A549 (cell line): Measurements from ENCODE around the gene ZNF304. TPM values are rescaled to one million over a fixed set of nuclear protein-coding genes. Genes with fewer than 3 reads are reported as not detected.

Source experiments
- ATAC-seq, 2 experiments: fragments of 200-7000 bp in 1 of 2; fragments of >200 bp in 1 of 2; cut with Nextera tagmentation in 1 of 2; cut with Tn5 transposase in 1 of 2; 3 replicates each; pipeline versions ENCODE4 v1.8.0 to v1.9.1; 2018 to 2020; ENCODE audit warnings: mild to moderate bottlenecking in 1 of 2, moderate library complexity in 1 of 2
- CTCF ChIA-PET: fragments of 300-600 bp; sonication (Branson Sonifier 250); formaldehyde crosslinking; extraction: SDS; loops from one replicate; lab custom pipeline; 2021; ENCODE audit warnings: antibody characterized with exemption, inconsistent platforms; lab: Yijun Ruan, JAX
- POLR2A ChIA-PET: fragments of 350-600 bp; formaldehyde crosslinking; extraction: SDS; loops from one replicate; lab custom pipeline; 2021; ENCODE audit warnings: antibody characterized with exemption, inconsistent platforms; lab: Yijun Ruan, JAX
- DNase-seq, 2 experiments: peaks; one replicate each; pipeline versions ENCODE4 v3.0.0 to v3.0.0-alpha.2; 2011 to 2016; ENCODE audit warnings: low read depth in 1 of 2, low spot score in 1 of 2
- FAIRE-seq: peaks from 2 replicates; lab custom pipeline; 2011; peaks lifted over from hg19 to GRCh38; lab: Jason Lieb, UNC
- H3K27ac ChIP-seq, 2 experiments: fragments of >200 bp; sonication (Bioruptor Twin); formaldehyde crosslinking; 3 replicates each; pipeline ENCODE4 v1.5.1; 2016 to 2017
- H3K4me1 ChIP-seq: fragments of >200 bp; sonication (Bioruptor Twin); formaldehyde crosslinking; 3 replicates; pipeline ENCODE4 v1.6.1; 2016
- H3K4me2 ChIP-seq: fragments of >200 bp; sonication (Bioruptor Twin); formaldehyde crosslinking; 3 replicates; pipeline ENCODE4 v1.6.1; 2016
- H3K4me3 ChIP-seq: fragments of >200 bp; sonication (Bioruptor Twin); formaldehyde crosslinking; 3 replicates; pipeline ENCODE4 v1.5.1; 2016
- H3K9me3 ChIP-seq: fragments of >200 bp; sonication (Bioruptor Twin); formaldehyde crosslinking; 3 replicates; pipeline ENCODE4 v1.6.1; 2016
- CBX2 ChIP-seq: fragments of 200-600 bp; sonication (generic); IDR thresholded peaks from 2 replicates; pipeline ENCODE4 v1.6.1; 2016; ENCODE audit warnings: low read depth, mild to moderate bottlenecking, borderline replicate concordance
- CBX8 ChIP-seq: fragments of 200-600 bp; sonication (generic); IDR thresholded peaks from 2 replicates; pipeline ENCODE4 v1.6.1; 2016
- CEBPB ChIP-seq, 2 experiments: fragments of >200 bp in 1 of 2; sonication (Bioruptor Twin) in 1 of 2; formaldehyde crosslinking in 1 of 2; IDR thresholded peaks; 2 replicates each; pipeline ENCODE4 v1.6.1; 2012 to 2016
- CHD2 ChIP-seq: fragments of 150-350 bp; IDR thresholded peaks from 2 replicates; pipeline ENCODE4 v1.6.1; 2014; ENCODE audit warnings: low read length; ENCODE audit not compliant: partially characterized antibody
- CHD4 ChIP-seq: fragments of 200-600 bp; sonication (generic); IDR thresholded peaks from 2 replicates; pipeline ENCODE4 v1.6.1; 2016; ENCODE audit warnings: antibody characterized with exemption, mild to moderate bottlenecking, borderline replicate concordance
- E2F6 ChIP-seq: IDR thresholded peaks from 2 replicates; pipeline ENCODE4 v1.6.1; 2012; ENCODE audit warnings: low read depth, borderline replicate concordance
- EHF ChIP-seq: fragments of 250-450 bp; sonication (Bioruptor Pico); IDR thresholded peaks from 2 replicates; pipeline ENCODE4 v1.5.0; 2020; ENCODE audit warnings: mild to moderate bottlenecking
- ELK1 ChIP-seq: fragments of 150-350 bp; IDR thresholded peaks from 2 replicates; pipeline ENCODE4 v1.6.1; 2014; ENCODE audit warnings: low read depth, mild to moderate bottlenecking, low read length
- ESRRA ChIP-seq: fragments of 150-350 bp; IDR thresholded peaks from 2 replicates; pipeline ENCODE4 v1.6.1; 2014; ENCODE audit warnings: mild to moderate bottlenecking, low read length, borderline replicate concordance
- FOSL2 ChIP-seq, 2 experiments: fragments of 450-650 bp in 1 of 2; fragments of >200 bp in 1 of 2; sonication (Bioruptor Twin) in 1 of 2; formaldehyde crosslinking; IDR thresholded peaks; 2 replicates each; pipeline versions ENCODE4 v1.5.0 to v1.6.1; 2016 to 2020; ENCODE audit warnings: mild to moderate bottlenecking in 1 of 2, moderate library complexity in 1 of 2
- JUN ChIP-seq, 2 experiments: fragments of >200 bp; sonication (Bioruptor Twin); formaldehyde crosslinking; IDR thresholded peaks; 2 replicates in 1 of 2; 3 replicates in 1 of 2; pipeline ENCODE4 v1.6.1; 2016 to 2017
- KDM1A ChIP-seq: fragments of 200-600 bp; sonication (generic); IDR thresholded peaks from 2 replicates; pipeline ENCODE4 v1.6.1; 2016; ENCODE audit warnings: low read depth, mild to moderate bottlenecking
- MAX ChIP-seq: IDR thresholded peaks from 2 replicates; pipeline ENCODE4 v1.6.1; 2012
- MYC ChIP-seq: IDR thresholded peaks from 2 replicates; pipeline ENCODE4 v1.6.1; 2012; ENCODE audit warnings: mild to moderate bottlenecking, inconsistent platforms, low read length, improper control_type of control experiment, borderline replicate concordance
- NR3C1 ChIP-seq: fragments of >200 bp; sonication (Bioruptor Twin); formaldehyde crosslinking; IDR thresholded peaks from 3 replicates; pipeline ENCODE4 v1.6.1; 2017
- RCOR1 ChIP-seq: fragments of 150-350 bp; IDR thresholded peaks from 2 replicates; pipeline ENCODE4 v1.6.1; 2014; ENCODE audit warnings: antibody characterized with exemption, low read length, low read depth
- RNF2 ChIP-seq: fragments of 200-600 bp; sonication (generic); IDR thresholded peaks from 2 replicates; pipeline ENCODE4 v1.6.1; 2016; ENCODE audit warnings: low read depth, mild to moderate bottlenecking, antibody characterized with exemption, moderate library complexity, borderline replicate concordance
- SREBF2 ChIP-seq: fragments of 450-650 bp; IDR thresholded peaks from 2 replicates; pipeline ENCODE4 v1.6.1; 2014; ENCODE audit warnings: mild to moderate bottlenecking, moderate library complexity
- TFCP2L1 ChIP-seq: fragments of 250-450 bp; sonication (Bioruptor Pico); IDR thresholded peaks from 2 replicates; pipeline ENCODE4 v1.5.0; 2021; ENCODE audit warnings: mild to moderate bottlenecking
- USF2 ChIP-seq: fragments of 450-650 bp; IDR thresholded peaks from 2 replicates; pipeline ENCODE4 v1.6.1; 2014; ENCODE audit warnings: antibody characterized with exemption
- ZNF302 ChIP-seq: fragments of 250-450 bp; sonication (Bioruptor Pico); IDR thresholded peaks from 2 replicates; pipeline ENCODE4 v1.9.0; 2021; ENCODE audit warnings: inconsistent platforms, mild to moderate bottlenecking, moderate library complexity
- WGBS: methylation state at CpG from one replicate; pipeline ENCODE4 v1.1.6; 2017; ENCODE audit errors: missing lambda C conversion rate; 5-methylcytosine and 5-hydroxymethylcytosine counted together
- polyA plus RNA-seq, 4 experiments: library from polyadenylated mRNA; depleted of rRNA in 3 of 4; stranded (reverse); fragments of >200 nt; fragmentation: RNase III in 1 of 4; extraction: RNeasy Plus Mini Kit Qiagen cat#74134 plus additional on column Dnase treatment in 1 of 4; gene quantifications; 2 replicates in 3 of 4; 3 replicates in 1 of 4; pipeline ENCODE4 v1.2.3, GENCODE V29; 2011 to 2017

Gene ZNF304
- polyA plus RNA-seq, 2 of the 4 experiments (the other 2 are of a cell fraction), result 2.1 to 4.8 TPM

- CTCF ChIA-PET, result no interaction called here
- H3K9me3 ChIP-seq, result peaks cover 93% of the 10 kb centered on the region
- DNase-seq (no peak), ATAC-seq (no peak), FAIRE-seq (no peak)
- no peak overlapping the region for H3K4me3 ChIP-seq
- WGBS, result 29% methylated on average over 7 of the region's 7 CpGs
- TF ChIP-seq KDM1A (no peak), SREBF2 (no peak), MYC (no peak), CBX2 (no peak), NR3C1 (no peak), ZNF302 (CRISPR knock-in tag) (no peak), EHF (CRISPR knock-in tag) (no peak), ESRRA (no peak), RCOR1 (no peak), CHD2 (no peak), CBX8 (no peak), USF2 (no peak), CHD4 (no peak), JUN (IDR thresholded peaks at IDR 0.05) (no peak)
- POLR2A ChIA-PET, result interaction anchor here (0.5 kb wide), 1 partner anchor 49 kb away, joined by 4 read pairs; no protein-coding TSS in a partner anchor
- H3K4me1 ChIP-seq, result no peaks in the 10 kb centered on the region
- no peak overlapping the region for H3K4me2 ChIP-seq
- no peak overlapping the region for H3K27ac ChIP-seq
Measured at GRCh38 chr19:57382806-57383488, 31.9 kb downstream of the ZNF304 start.

GRCh38 chr19:57389194-57389729, 38.2 kb downstream of the ZNF304 start:
- H3K4me3 ChIP-seq, result peak overlapping the region; percentile 72
- TF ChIP-seq TFCP2L1 (no peak), EHF (CRISPR knock-in tag) (no peak)
- peak overlapping the region; percentile 62 to 77; a peak in 5 of 6 replicates for H3K27ac ChIP-seq
- 55% methylated on average over 11 of the region's 11 CpGs for WGBS
- peaks cover 86% of the 10 kb centered on the region for H3K9me3 ChIP-seq
- ATAC-seq, result no peak
- no peaks in the 10 kb centered on the region for H3K4me1 ChIP-seq
- no peak for FAIRE-seq
- H3K4me2 ChIP-seq, result peak overlapping the region; percentile 89
- ChIA-PET POLR2A (interaction anchor here (0.9 to 1.0 kb wide), 2 partner anchors 26 to 189 kb away, joined by 3 to 5 read pairs; partner anchors contain the start of genes TRAPPC2B, ZNF416 and ZNF547), CTCF (interaction anchor here (0.6 kb wide), 1 partner anchor 1131 kb away, joined by 3 read pairs; the partner anchor contains the start of gene ZBTB45)
- no peak for DNase-seq

GRCh38 chr19:57389730-57390598, 38.9 kb downstream of the ZNF304 start, which contains the start of gene ZNF548:
Gene ZNF548 (plus strand): TSS chr19:57389854. CDS start chr19:57390100, 246 bp downstream.
- TF ChIP-seq FOSL2 (IDR thresholded peaks at IDR 0.05), result no peak
- peak; percentile 59 for TF ChIP-seq FOSL2 (CRISPR knock-in tag; IDR thresholded peaks at IDR 0.05)
- 0 out of 2 replicates have a peak, but pooled peaks have one; percentile 15 for TF ChIP-seq ELK1
- peak; percentile 62 for TF ChIP-seq MAX
- TF ChIP-seq CHD2, result peak; percentile 71
- TF ChIP-seq CEBPB (IDR thresholded peaks at IDR 0.05), result peak in 1 of 2 experiments; percentile 71; a peak in 2 of 4 replicates
- TF ChIP-seq E2F6, result peak; percentile 77
- no peak for TF ChIP-seq RNF2
- no peak for TF ChIP-seq ESRRA
- FAIRE-seq, result peak; percentile 95
- peak; percentile 97 to 99 for ATAC-seq
- H3K9me3 ChIP-seq, result peaks cover 85% of the 10 kb centered on the region
- peak within 1 kb of the TSS; percentile 62 to 77 for H3K27ac ChIP-seq
- peak within 1 kb of the TSS; percentile 89 for H3K4me2 ChIP-seq
- peak; percentile 85 to 98 for DNase-seq
- ChIA-PET CTCF (interaction anchor here (0.6 kb wide), 1 partner anchor 1130 kb away, joined by 3 read pairs; the partner anchor contains the start of gene ZBTB45), POLR2A (interaction anchor here (0.9 to 1.0 kb wide), 2 partner anchors 27 to 189 kb away, joined by 3 to 5 read pairs; partner anchors contain the start of genes TRAPPC2B, ZNF416 and ZNF547)
- H3K4me1 ChIP-seq, result no peaks in the 10 kb centered on the region
- WGBS, result 11% methylated on average over 44 of the region's 50 CpGs
- H3K4me3 ChIP-seq, result peak within 1 kb of the TSS; percentile 72
